PC-3 (cell line): Measurements from ENCODE around the gene RERE.

Experiments
- EZH2 ChIP-seq: fragments of 300-600 bp; sonication (generic); IDR thresholded peaks from one replicate; pipeline ENCODE4 v1.6.1; 2017; ENCODE audit warnings: antibody characterized with exemption, mild to moderate bottlenecking, low read length; ENCODE audit not compliant: unreplicated experiment
- EZH2phosphoT487 ChIP-seq: fragments of 300-600 bp; sonication (generic); IDR thresholded peaks from 2 replicates; pipeline ENCODE4 v1.6.1; 2018; ENCODE audit warnings: mild to moderate bottlenecking, antibody characterized with exemption, low read length, borderline replicate concordance
- TF ChIP-seq, protein P1 (sequence below): fragments of 300-600 bp; sonication (generic); conservative IDR thresholded peaks from 2 replicates; pipeline ENCODE4 v1.5.1; 2017; ENCODE audit warnings: antibody characterized with exemption, low read depth, mild to moderate bottlenecking, low read length

DNA sequence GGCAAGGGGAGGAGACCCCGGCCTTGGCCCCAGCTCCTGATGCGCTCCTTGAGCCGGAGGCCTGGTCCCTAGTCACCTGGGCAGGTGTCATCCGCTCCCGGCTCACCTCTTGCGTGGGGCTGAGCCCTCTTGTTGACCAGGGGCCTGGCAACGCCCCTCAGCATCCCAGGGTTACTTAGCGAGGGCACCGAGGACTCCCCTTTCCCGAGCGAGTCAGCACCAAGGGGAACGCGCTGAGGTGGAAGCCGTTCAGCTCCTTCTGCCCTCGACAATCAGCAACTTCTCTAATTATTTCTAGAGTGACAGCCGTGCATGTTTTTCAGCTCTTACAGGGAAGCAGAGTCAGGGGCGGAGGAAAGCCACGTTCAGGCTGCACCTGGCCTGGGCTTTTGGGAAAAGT, 499.0 kb downstream of the RERE start:
- TF ChIP-seq, protein P1, sequence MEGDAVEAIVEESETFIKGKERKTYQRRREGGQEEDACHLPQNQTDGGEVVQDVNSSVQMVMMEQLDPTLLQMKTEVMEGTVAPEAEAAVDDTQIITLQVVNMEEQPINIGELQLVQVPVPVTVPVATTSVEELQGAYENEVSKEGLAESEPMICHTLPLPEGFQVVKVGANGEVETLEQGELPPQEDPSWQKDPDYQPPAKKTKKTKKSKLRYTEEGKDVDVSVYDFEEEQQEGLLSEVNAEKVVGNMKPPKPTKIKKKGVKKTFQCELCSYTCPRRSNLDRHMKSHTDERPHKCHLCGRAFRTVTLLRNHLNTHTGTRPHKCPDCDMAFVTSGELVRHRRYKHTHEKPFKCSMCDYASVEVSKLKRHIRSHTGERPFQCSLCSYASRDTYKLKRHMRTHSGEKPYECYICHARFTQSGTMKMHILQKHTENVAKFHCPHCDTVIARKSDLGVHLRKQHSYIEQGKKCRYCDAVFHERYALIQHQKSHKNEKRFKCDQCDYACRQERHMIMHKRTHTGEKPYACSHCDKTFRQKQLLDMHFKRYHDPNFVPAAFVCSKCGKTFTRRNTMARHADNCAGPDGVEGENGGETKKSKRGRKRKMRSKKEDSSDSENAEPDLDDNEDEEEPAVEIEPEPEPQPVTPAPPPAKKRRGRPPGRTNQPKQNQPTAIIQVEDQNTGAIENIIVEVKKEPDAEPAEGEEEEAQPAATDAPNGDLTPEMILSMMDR: no peak
- TF ChIP-seq EZH2phosphoT487 (no peak), EZH2 (no peak)
